HL-60 (cell line): ENCODE data around the gene ATXN7.

ENCODE experiments used
- CTCF ChIP-seq: IDR thresholded peaks from one replicate; pipeline ENCODE4 v1.5.1; 2011; ENCODE audit warnings: low read length, control low read depth, inconsistent platforms; ENCODE audit not compliant: insufficient read depth
- GABPA ChIP-seq: IDR thresholded peaks from 2 replicates; pipeline ENCODE4 v1.6.1; 2012; ENCODE audit warnings: low read depth
- POLR2AphosphoS5 ChIP-seq: IDR thresholded peaks from 2 replicates; pipeline ENCODE4 v1.6.1; 2012; ENCODE audit warnings: low read depth
- SPI1 ChIP-seq: IDR thresholded peaks from 2 replicates; pipeline ENCODE4 v1.6.1; 2012; ENCODE audit warnings: low read depth, mild to moderate bottlenecking, borderline replicate concordance
- TF ChIP-seq, protein P1 (sequence below): IDR thresholded peaks from 2 replicates; pipeline ENCODE4 v1.6.1; 2012; ENCODE audit warnings: low read depth; ENCODE audit not compliant: insufficient replicate concordance

- no peak for TF ChIP-seq CTCF
- TF ChIP-seq GABPA: no peak
- TF ChIP-seq POLR2AphosphoS5: no peak
- TF ChIP-seq, protein P1, sequence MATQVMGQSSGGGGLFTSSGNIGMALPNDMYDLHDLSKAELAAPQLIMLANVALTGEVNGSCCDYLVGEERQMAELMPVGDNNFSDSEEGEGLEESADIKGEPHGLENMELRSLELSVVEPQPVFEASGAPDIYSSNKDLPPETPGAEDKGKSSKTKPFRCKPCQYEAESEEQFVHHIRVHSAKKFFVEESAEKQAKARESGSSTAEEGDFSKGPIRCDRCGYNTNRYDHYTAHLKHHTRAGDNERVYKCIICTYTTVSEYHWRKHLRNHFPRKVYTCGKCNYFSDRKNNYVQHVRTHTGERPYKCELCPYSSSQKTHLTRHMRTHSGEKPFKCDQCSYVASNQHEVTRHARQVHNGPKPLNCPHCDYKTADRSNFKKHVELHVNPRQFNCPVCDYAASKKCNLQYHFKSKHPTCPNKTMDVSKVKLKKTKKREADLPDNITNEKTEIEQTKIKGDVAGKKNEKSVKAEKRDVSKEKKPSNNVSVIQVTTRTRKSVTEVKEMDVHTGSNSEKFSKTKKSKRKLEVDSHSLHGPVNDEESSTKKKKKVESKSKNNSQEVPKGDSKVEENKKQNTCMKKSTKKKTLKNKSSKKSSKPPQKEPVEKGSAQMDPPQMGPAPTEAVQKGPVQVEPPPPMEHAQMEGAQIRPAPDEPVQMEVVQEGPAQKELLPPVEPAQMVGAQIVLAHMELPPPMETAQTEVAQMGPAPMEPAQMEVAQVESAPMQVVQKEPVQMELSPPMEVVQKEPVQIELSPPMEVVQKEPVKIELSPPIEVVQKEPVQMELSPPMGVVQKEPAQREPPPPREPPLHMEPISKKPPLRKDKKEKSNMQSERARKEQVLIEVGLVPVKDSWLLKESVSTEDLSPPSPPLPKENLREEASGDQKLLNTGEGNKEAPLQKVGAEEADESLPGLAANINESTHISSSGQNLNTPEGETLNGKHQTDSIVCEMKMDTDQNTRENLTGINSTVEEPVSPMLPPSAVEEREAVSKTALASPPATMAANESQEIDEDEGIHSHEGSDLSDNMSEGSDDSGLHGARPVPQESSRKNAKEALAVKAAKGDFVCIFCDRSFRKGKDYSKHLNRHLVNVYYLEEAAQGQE: no peak
- TF ChIP-seq SPI1: no peak
These were observed 17.0 kb downstream of the ATXN7 start for GRCh38 chr3:63880653-63881052.
